ENCODE measurements around the gene CBX1.
"Not testable (repeated sequence)": the region's sequence is repeated elsewhere in the genome, so short reads cannot be mapped to it uniquely, and the experiment has no call there.

The CBX1 gene

GRCh38 chr17:48053758-48054237 is 47.5 kb downstream of the CBX1 start:
- no peak for DNase-seq (ENCODE audit: low read depth in 2 of 2, low spot score in 1 of 2)

GRCh38 chr17:48052956-48053757 is 48.1 kb downstream of the CBX1 start:
- DNase-seq (ENCODE audit: low read depth in 2 of 2, low spot score in 1 of 2), result no peak

- DNase-seq (ENCODE audit: low read depth in 2 of 2, low spot score in 1 of 2), result no peak
Observed at GRCh38 chr17:48051706-48052486, 49.4 kb downstream of the CBX1 start.

GRCh38 chr17:48051283-48051682 is 50.0 kb downstream of the CBX1 start:
- no peak for DNase-seq (ENCODE audit: low read depth in 2 of 2, low spot score in 1 of 2)

GRCh38 chr17:48048384-48049126 is 52.7 kb downstream of the CBX1 start:
- DNase-seq (ENCODE audit: low read depth in 2 of 2, low spot score in 1 of 2), result no peak

- DNase-seq (ENCODE audit: low read depth in 2 of 2, low spot score in 1 of 2), result peak; percentile 94 to 97
Observed at GRCh38 chr17:48047741-48048383, 53.4 kb downstream of the CBX1 start, which contains the start of gene NFE2L1. NFE2L1 (plus strand) TSS chr17:48048359; CDS start chr17:48051119, 2,760 bp downstream.

GRCh38 chr17:48047113-48047740 is 54.1 kb downstream of the CBX1 start:
- DNase-seq (ENCODE audit: low read depth in 2 of 2, low spot score in 1 of 2), result no peak

GRCh38 chr17:48046296-48046695 is 55.0 kb downstream of the CBX1 start:
- no peak for DNase-seq (ENCODE audit: low read depth in 2 of 2, low spot score in 1 of 2)

GRCh38 chr17:48045316-48046001 is 55.8 kb downstream of the CBX1 start:
- no peak for DNase-seq (ENCODE audit: low read depth in 2 of 2, low spot score in 1 of 2)

- no peak for DNase-seq (ENCODE audit: low read depth in 2 of 2, low spot score in 1 of 2)
Observed at GRCh38 chr17:48044851-48045250, 56.4 kb downstream of the CBX1 start.

- DNase-seq (ENCODE audit: low read depth in 2 of 2, low spot score in 1 of 2), result no peak
Observed at GRCh38 chr17:48043176-48043575, 58.1 kb downstream of the CBX1 start.

GRCh38 chr17:48038687-48039086 is 62.6 kb downstream of the CBX1 start:
- DNase-seq (ENCODE audit: low read depth in 2 of 2, low spot score in 1 of 2), result no peak

GRCh38 chr17:48037838-48038323 is 63.4 kb downstream of the CBX1 start:
- DNase-seq (ENCODE audit: low read depth in 2 of 2, low spot score in 1 of 2), result no peak

GRCh38 chr17:48037036-48037837 is 64.0 kb downstream of the CBX1 start, which contains the start of gene COPZ2:
COPZ2 (minus strand) TSS chr17:48037797; CDS start chr17:48037777, 20 bp downstream.
- peak in 1 of 2 donors; percentile 32 for DNase-seq (ENCODE audit: low read depth in 2 of 2, low spot score in 1 of 2)

GRCh38 chr17:48036693-48037035 is 64.6 kb downstream of the CBX1 start:
- no peak for DNase-seq (ENCODE audit: low read depth in 2 of 2, low spot score in 1 of 2)

GRCh38 chr17:48034734-48035133 is 66.5 kb downstream of the CBX1 start:
- not testable (repeated sequence) for DNase-seq (ENCODE audit: low read depth in 2 of 2, low spot score in 1 of 2)

GRCh38 chr17:48031966-48032365 is 69.3 kb downstream of the CBX1 start:
- no peak for DNase-seq (ENCODE audit: low read depth in 2 of 2, low spot score in 1 of 2)

GRCh38 chr17:48030531-48030930 is 70.7 kb downstream of the CBX1 start:
- no peak for DNase-seq (ENCODE audit: low read depth in 2 of 2, low spot score in 1 of 2)

GRCh38 chr17:48028736-48029135 is 72.5 kb downstream of the CBX1 start:
- DNase-seq (ENCODE audit: low read depth in 2 of 2, low spot score in 1 of 2), result no peak

Data from stimulated activated CD8-positive, alpha-beta memory T cell treated with anti-CD3 and anti-CD28 coated beads, Interleukin-4, amount 100 ng/mL, for 4 hours (primary cell).